HG02973 (cell line): ENCODE measurements around the gene LRIG2.
"Not testable (repeated sequence)": the region's sequence is repeated elsewhere in the genome, so short reads cannot be mapped to it uniquely, and the experiment has no call there.

Experiments used
- ATAC-seq: cut with Tn5 transposase; IDR thresholded peaks from one replicate; pipeline ENCODE4 v1.9.1; 2021; ENCODE audit warnings: moderate library complexity; ENCODE audit not compliant: unreplicated experiment

Gene LRIG2

DNA sequence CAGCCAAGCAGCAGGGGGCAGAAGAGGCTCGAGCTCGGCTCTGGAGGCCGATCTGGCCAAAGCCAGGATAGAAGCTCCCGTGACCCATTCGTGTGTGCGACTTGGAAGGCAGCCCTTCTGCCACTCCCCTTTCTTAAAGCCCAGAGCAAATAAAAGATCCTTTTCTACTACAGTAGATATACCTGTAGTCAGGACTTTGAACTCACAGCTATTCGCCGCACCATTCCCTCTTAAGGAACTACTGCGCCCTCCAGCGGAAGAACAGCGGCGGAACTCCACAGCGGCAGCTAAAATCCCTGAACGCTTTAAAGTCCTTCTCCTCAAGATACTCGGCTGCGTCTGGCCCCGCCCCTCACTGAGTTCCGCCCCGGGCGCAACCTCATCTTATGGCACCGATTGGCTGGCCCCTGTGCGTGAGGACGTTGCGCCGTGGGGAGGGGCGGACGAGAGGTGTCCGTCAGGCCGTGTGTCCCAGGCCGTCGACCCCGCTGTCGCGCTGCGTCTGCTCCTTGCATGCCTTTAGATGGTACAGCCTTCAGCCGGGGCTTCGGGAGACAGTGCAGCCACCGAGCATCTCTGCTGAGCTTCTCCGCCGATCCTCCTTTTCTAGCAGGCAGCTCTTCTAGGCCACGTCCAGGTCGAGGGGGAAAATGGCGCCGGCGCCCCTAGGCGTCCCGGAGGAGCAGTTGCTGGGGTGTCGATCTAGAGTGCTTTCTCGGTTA is at the start of gene LRIG2:
Gene LRIG2, plus strand, starts transcription at position 442 of the 722 bp plus-strand sequence. Its CDS starts 209 bp downstream, at position 651.
- peak; percentile 92 for ATAC-seq

DNA sequence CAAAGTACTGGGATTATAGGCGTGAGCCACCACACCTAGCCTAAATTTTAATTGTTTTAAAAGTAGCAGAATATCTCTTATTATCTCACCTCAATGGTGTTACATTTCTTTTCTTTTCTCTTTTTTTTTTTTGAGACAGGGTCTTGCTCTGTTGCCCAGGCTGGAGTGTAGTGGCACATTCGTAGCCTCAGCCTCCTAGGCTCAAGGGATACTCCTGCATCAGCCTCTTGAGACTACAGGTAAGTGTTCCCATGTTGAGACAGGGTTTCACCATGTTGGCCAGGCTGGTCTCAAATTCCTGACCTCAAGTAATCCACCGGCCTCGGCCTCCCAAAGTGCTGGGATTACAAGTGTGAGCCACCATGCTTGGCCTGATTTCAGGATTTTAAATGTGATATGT is 49.7 kb upstream of the LRIG2 start:
- not testable (repeated sequence) for ATAC-seq

DNA sequence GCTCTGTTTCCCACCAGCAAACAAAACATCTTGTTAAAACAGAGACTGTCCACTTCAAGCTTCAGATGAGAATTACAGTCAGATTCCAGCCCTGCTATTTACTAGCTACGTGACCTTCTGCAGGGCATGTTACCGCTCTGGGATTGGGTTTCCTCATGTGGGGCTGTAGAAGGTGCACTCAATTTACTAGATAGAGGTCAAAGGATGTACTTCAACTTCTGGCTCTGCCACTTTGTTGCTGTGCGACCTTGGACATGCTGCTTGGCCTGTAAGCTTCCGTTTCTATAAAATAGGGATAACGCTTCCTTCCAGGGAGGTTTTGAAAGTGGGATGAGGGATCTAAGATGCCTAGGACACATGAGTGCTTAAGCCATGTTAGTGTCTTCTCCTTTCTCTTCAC is 46.0 kb upstream of the LRIG2 start:
- no peak for ATAC-seq

- ATAC-seq = no peak
Observed at GRCh38 chr1:113027449-113027848, 45.5 kb upstream of the LRIG2 start.

GRCh38 chr1:113029822-113030221 is 43.2 kb upstream of the LRIG2 start:
- ATAC-seq = no peak

GRCh38 chr1:113031171-113031933 is 41.6 kb upstream of the LRIG2 start:
- no peak for ATAC-seq

- ATAC-seq = no peak
Observed at GRCh38 chr1:113035086-113035485, 37.9 kb upstream of the LRIG2 start.

DNA sequence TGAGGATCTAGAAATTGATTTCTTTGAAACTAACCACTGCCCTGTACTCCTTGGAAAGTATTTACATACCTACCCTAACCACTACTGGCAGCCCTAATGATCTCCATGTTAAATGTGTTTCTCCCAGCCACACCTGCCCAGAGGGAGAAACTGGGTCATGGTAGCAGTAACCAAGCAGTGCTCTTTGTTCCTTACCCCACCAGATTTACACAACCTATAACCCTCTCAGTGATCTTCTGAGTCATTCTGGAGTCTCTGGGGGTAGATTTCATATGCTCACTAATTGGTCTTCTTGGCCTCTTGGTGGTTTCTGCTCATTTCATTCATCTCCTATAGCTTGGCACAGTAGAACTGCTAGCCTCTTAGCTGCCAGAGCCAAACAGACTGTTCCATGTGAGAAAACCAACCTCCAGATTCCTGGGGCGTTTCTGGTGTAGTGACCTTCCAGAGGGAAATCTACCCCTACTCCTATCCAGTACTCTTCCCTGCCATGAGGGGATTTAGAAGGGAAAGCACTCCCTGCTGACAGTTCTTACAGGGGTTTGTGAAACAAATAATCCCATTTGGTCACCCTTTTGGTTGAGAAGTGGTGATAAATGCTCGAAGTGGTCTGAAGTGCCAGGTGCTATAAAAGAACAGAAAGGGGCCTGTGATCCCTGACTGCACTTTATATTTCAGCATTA is 36.2 kb upstream of the LRIG2 start:
- peak; percentile 50 for ATAC-seq

- ATAC-seq = no peak
Observed at GRCh38 chr1:113040041-113040440, 33.0 kb upstream of the LRIG2 start.

DNA sequence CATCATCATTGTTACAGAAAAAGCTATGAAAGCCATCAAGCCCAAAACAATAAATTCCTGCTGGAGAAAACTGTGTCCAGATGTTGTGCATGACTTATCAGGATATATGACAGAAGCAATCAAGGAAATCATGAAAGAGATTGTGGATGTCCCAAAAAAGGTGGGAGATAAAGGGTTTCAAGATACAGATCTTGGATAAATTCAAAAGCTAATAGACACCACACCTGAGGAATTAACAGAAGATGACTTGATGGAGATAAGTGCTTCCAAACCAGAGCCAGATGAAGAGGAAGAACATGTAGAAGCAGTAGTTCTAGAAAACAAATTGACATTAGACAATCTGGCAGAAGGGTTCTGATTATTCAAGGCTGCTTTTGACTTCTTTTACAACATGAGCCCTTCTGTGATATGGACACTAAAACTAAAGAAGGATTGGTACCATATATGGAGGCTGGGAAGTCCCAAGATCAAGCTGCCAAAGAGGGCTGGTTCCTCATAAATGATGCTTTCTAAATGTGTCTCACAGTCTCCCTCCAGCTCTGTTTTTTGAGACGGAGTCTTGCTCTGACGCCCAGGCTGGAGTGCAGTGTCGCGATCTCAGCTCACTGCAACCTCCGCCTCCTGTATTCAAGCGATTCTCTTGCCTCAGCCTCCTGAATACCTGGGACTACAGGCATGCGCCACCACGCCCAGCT is 32.1 kb upstream of the LRIG2 start:
- ATAC-seq = no peak

DNA sequence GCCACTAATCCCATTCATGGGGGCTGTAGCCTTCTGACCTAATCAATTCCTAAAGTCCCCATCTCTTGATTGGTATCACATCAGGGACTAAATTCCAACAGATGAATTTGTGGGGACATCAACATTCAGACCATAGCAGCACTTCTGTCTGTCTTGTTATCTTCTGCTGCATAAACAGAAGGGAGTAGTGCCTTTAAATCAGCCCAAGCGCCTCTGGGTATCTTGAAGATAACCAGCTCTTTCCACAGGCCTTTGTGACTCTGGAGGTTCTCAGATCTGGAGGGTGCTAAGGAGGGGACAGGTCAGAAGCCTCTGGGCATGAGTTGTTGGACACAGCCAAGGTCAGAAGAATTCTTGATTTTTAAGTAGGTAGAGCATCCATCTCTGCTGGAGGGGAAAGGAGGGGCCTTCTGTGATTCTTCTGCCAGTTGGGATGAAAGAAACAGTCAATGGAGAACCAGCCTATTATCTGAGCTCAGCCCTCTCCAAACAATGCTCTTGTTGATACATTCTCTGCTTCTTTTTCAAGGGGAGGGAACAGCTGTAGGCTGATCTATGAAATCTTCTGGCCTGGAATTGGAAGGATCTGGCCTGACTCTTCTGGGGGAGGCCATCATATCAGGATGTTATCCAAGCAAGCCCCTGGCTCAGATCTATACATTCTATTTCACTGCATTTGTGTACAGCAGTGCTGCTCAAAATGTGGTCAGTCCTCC is 31.3 kb upstream of the LRIG2 start:
- ATAC-seq = no peak

GRCh38 chr1:113042285-113043143 is 30.5 kb upstream of the LRIG2 start:
- ATAC-seq = peak; percentile 72

- ATAC-seq = not testable (repeated sequence)
Observed at GRCh38 chr1:113043144-113043488, 29.9 kb upstream of the LRIG2 start.

DNA sequence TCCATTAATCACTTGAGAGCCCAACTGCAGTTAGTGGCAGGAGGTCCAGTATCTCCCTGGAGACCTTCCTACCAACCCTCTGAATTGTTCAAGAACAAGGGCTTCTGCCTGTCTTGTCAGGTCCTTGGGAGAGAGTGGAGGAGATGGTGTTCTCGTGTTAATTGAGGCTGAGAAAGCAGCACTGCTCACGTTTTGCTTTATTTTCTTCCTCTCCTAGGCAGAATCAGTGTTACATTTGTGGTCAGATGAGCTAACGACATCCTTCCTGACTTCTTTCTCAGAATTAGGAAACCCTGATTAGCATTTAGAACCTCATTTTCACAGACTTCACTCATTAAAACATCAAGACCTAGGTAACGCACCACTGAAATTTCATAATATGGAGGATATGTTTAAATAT is 26.4 kb upstream of the LRIG2 start:
- ATAC-seq = no peak

DNA sequence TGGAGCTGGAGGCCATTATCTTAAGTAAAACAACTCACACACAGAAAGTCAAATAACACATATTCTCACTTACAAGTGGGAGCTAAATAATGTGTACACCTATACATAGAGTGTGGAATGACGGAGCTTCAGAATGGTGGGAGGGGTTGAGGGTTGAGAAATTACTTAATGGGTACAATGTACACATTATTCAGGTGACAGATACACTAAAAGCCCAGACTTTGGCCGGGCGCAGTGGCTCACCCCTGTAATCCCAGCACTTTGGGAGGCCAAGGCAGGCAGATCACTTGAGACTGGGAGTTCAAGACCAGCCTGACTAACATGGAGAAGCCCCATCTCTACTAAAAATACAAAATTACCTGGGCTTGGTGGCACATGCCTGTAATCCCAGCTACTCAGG is 24.9 kb upstream of the LRIG2 start:
- ATAC-seq = no peak

DNA sequence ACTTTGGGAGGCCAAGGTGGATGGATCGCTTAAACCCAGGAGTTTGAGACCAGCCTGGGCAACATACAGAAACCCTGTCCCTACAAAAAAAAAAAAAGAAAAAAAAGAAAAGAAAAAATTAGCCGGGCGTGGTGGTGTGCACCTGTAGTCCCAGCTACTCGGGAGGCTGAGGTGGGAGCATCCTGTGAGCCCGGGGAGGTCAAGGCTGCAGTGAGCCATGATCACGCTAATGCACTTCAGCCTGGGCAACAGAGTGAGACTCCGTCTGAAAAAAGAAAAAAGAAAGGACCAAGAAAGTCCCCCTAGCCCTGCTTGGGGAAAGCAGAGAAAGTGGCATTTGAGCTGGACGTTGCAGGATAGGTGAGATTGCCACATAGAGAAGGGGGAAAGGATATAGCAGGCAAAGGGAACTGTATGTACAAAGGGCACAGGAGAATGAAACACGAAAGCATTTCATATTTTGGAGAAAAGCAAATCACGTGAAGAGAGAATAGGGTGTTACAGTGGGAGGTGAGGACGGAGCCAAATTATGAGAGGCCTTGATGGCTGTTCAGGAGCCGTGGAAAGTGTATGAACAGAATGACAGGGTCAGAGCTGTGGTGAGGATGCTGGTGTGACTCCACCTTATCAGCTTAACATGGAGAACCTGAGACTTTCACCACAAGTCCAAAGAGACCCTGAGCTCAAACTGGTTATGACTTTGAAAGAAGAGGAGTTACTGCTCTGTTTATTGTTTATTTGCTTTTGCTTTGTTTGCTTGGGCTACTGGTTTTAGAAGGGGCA is 19.5 kb upstream of the LRIG2 start:
- ATAC-seq = no peak

DNA sequence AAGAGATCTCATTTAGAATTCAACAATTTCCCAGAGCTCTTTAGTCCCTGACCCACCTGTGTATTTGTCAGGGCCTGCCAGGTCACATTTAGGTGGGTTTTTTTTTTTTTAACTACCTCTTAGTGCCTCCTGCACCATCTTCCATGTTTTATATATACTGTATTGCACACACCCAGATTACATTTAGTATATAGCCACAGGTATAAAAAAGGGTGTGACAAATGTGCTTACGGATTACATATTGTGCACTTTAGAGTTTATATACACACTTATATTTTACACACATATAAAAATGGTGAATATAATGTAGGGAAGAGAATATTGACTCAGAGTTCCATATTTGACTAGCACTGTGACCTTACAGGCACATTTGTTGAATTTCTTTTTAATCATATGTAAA is 17.4 kb upstream of the LRIG2 start:
- no peak for ATAC-seq

GRCh38 chr1:113057006-113057405 is 16.0 kb upstream of the LRIG2 start:
- no peak for ATAC-seq
